Bronchial epithelial cell (primary cell): ENCODE measurements around the gene TAF3. TPM values are rescaled to one million over a fixed set of nuclear protein-coding genes. Genes with fewer than 3 reads are reported as not detected.
"Not testable (repeated sequence)": the region's sequence is repeated elsewhere in the genome, so short reads cannot be mapped to it uniquely, and the experiment has no call there.

Source experiments
- DNase-seq: peaks from one replicate; pipeline ENCODE4 v3.0.0-alpha.2; 2010; ENCODE audit warnings: low read depth
- FAIRE-seq: peaks from 2 replicates; lab custom pipeline; 2011; peaks lifted over from hg19 to GRCh38; lab: Jason Lieb, UNC
- H3K27me3 ChIP-seq: 2 replicates; pipeline ENCODE4 v1.5.1; 2011; ENCODE audit warnings: low read length; ENCODE audit not compliant: control insufficient read depth, insufficient read depth
- H3K36me3 ChIP-seq: 2 replicates; pipeline ENCODE4 v1.5.1; 2011; ENCODE audit warnings: low read length; ENCODE audit not compliant: control insufficient read depth, insufficient read depth
- H3K4me3 ChIP-seq: 2 replicates; pipeline ENCODE4 v1.5.1; 2011; ENCODE audit warnings: mild to moderate bottlenecking, low read depth, low read length, control low read depth
- total RNA-seq: library from RNA; depleted of rRNA; stranded (reverse); fragments of >200 nt; gene quantifications from 2 replicates; pipeline ENCODE4 v1.2.1, GENCODE V29; 2014
- TF ChIP-seq, protein P1 (sequence below): IDR thresholded peaks from 2 replicates; pipeline ENCODE4 v1.5.1; 2011; ENCODE audit warnings: mild to moderate bottlenecking, moderate library complexity, low read length, control low read depth, inconsistent platforms; ENCODE audit not compliant: insufficient read depth, severe bottlenecking

The TAF3 gene, protein sequence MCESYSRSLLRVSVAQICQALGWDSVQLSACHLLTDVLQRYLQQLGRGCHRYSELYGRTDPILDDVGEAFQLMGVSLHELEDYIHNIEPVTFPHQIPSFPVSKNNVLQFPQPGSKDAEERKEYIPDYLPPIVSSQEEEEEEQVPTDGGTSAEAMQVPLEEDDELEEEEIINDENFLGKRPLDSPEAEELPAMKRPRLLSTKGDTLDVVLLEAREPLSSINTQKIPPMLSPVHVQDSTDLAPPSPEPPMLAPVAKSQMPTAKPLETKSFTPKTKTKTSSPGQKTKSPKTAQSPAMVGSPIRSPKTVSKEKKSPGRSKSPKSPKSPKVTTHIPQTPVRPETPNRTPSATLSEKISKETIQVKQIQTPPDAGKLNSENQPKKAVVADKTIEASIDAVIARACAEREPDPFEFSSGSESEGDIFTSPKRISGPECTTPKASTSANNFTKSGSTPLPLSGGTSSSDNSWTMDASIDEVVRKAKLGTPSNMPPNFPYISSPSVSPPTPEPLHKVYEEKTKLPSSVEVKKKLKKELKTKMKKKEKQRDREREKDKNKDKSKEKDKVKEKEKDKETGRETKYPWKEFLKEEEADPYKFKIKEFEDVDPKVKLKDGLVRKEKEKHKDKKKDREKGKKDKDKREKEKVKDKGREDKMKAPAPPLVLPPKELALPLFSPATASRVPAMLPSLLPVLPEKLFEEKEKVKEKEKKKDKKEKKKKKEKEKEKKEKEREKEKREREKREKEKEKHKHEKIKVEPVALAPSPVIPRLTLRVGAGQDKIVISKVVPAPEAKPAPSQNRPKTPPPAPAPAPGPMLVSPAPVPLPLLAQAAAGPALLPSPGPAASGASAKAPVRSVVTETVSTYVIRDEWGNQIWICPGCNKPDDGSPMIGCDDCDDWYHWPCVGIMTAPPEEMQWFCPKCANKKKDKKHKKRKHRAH
- total RNA-seq = 1.3 and 1.4 TPM in 2 replicates

DNA sequence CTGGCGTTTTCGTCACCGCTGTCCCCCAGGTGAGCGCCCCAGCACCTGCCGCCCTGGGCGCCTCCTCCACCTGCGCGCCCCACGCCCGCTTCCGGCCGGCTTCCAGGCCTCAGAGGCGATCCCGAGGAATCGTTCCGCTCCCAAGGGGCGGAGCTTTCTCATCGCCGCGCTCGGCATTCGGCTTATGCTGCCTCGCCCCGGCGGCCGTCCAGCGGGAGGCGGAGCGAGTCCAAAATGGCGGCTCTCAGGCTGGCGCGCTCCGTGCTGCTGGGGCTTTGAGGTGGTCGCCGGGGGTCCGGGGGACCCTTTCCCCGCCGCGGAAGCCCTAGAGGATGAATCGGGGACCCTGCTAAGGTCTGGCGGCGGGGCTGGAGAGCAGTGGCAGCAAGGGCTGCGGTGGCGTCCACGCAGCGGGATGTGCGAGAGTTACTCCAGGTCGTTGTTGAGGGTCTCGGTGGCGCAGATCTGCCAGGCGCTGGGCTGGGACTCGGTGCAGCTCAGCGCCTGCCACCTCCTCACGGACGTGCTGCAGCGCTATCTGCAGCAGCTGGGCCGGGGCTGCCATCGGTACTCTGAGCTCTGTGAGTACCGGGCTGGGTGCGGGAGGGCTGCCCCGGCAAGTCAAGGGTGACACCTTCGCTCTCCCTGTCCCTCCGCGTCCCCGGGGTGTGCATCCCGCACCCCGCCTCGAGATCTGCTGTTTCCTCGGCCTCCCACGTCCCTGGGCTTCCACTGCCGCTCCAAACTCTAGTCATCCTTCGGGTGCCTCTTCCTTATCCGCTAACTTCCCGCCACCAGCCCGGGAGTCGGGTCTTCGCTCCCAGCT is at the start of gene TAF3:
TAF3 (plus strand) TSS at position 211 of the 826 bp plus-strand sequence; CDS start at position 416, 205 bp downstream.
- Histone ChIP-seq H3K27me3 (no peaks in the 10 kb centered on the region), H3K36me3 (peaks cover 2% of the 10 kb centered on the region), H3K4me3 (peak within 1 kb of the TSS; percentile 97)
- no peak for FAIRE-seq
- DNase-seq = peak; percentile 61
- TF ChIP-seq, protein P1, sequence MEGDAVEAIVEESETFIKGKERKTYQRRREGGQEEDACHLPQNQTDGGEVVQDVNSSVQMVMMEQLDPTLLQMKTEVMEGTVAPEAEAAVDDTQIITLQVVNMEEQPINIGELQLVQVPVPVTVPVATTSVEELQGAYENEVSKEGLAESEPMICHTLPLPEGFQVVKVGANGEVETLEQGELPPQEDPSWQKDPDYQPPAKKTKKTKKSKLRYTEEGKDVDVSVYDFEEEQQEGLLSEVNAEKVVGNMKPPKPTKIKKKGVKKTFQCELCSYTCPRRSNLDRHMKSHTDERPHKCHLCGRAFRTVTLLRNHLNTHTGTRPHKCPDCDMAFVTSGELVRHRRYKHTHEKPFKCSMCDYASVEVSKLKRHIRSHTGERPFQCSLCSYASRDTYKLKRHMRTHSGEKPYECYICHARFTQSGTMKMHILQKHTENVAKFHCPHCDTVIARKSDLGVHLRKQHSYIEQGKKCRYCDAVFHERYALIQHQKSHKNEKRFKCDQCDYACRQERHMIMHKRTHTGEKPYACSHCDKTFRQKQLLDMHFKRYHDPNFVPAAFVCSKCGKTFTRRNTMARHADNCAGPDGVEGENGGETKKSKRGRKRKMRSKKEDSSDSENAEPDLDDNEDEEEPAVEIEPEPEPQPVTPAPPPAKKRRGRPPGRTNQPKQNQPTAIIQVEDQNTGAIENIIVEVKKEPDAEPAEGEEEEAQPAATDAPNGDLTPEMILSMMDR = no peak

DNA sequence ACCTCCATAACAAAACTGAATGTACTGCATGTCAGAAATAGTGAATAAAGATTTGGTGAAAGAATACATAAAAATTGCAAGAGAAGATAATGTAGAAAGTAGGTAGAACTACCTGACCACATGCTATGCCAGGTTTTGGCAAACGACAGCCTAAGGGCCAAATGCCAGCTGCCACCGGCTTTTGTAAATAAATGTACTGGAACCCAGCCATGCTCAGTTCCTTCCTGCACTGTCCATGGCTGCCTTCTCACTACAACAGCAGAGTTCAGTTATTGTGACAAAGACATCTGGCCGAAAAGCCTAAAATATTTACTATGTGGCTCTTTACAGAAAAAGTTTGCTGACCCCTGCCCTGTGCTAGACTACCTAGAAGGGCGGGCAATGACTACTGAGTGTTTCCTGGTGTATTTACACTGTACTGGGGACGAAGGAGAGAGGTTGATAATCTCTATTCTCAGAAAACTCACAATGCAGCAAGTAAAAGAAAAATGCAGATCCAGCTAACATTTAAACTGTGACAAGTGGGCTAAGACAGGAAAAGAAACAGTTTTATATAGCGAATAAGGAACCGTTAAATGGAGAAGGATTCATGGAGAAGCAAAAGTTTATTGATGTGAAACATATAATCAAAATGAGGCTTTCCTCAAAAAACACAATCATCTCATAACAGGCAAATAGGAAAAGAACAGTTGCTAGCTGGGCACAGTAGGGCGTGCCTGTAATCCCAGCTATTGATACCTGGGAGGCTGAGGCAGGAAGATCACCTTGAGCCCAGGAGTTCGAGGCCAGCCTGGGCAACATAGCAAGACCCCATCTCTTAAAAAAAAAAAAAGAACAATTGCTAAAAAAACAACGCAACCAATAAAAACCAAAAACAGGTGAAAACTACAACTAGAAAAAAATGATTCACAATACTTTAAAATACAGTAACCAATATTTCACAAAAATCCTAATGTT is 44.2 kb upstream of the TAF3 start:
- TF ChIP-seq, protein P1 = no peak
- Histone ChIP-seq H3K27me3 (no peaks in the 10 kb centered on the region), H3K4me3 (no peak overlapping the region), H3K36me3 (peaks cover 6% of the 10 kb centered on the region)
- FAIRE-seq (no peak), DNase-seq (no peak)

DNA sequence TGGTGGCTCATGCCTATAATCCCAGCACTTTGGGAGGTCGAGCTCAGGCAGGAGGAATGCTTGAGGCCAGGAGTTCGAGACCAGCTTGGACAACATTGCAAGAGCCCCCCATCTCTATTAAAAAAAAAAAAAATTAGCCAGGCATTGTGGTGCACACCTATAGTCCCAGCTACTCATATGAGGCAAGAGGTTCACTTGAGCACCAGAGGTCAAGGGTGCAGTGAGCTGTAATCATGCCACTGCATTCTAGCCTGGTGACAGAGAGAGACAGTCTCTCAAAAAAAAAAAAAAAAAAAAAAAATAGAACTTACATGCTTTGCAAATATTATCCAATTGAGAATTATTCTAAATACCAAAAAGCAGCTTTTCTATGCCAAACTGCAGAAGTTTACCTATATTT is 41.5 kb upstream of the TAF3 start:
- H3K36me3 ChIP-seq = peaks cover 6% of the 10 kb centered on the region
- TF ChIP-seq, protein P1 = no peak
- H3K4me3 ChIP-seq = no peak overlapping the region
- no peak for DNase-seq
- no peaks in the 10 kb centered on the region for H3K27me3 ChIP-seq
- no peak for FAIRE-seq

DNA sequence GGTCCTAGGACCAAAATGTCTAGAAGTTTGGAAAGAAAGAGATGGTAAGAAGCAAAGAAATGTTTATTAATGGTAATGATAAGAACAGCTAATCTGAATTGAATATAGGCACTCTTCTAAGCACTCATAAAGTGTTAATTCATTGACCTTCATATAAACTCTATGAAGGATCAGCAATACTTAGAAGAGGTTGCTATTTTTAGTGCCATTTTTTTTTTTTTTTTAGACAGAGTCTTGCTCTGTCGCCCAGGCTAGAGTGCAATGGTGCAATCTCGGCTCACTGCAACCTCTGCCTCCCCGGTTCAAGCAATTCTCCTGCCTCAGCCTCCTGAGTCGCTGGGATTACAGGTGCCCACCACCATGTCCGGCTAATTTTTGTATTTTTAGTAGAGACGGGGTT is 36.1 kb upstream of the TAF3 start:
- not testable (repeated sequence) for DNase-seq, FAIRE-seq, H3K27me3 ChIP-seq, H3K36me3 ChIP-seq, H3K4me3 ChIP-seq

DNA sequence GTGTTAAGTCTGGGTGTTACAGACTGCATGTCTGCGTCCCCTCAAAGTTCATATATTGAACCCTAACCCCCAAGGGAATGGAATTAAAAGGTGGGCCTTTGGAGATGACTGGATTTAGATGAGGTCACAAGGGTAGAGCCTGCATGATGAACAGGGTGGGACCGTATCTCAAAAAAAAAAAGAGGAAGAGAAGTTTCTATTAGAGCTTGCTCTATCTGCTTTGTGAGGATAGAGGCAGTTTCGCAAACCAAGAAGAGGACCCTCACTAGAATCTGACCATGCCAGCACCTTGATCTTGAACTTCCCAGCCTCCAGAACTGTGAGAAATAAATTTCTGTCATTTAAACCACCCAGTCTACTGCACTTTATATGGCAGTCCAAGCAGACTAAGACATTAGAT is 31.9 kb upstream of the TAF3 start:
- H3K36me3 ChIP-seq = peaks cover 2% of the 10 kb centered on the region
- H3K4me3 ChIP-seq = no peak overlapping the region
- no peak for FAIRE-seq
- TF ChIP-seq, protein P1 = no peak
- DNase-seq = no peak
- H3K27me3 ChIP-seq = no peaks in the 10 kb centered on the region
